Fibroblast of skin of right biceps (primary cell): ENCODE data around the gene COMMD3.

Experiments used
- DNase-seq: peaks from one replicate; pipeline ENCODE4 v3.0.0-alpha.2; 2013

COMMD3 gene

DNA sequence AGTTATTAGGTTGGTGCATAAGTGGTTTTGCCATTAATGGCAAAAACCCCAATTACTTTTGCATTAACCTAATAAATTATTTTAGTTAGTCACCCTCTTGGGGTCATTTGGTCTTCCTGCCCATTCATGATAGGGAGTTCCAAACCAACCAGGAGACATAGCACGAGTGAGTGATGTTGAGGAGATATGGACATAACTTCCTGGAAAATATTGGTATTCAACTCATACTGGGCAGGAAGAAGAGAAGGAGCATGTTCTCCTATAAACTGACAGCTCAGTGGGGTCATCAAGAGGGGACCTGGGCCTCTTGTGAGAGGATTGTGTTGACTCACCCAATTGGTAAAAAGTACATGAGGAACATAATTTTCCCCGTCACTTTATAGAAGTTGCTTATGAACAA is 52.8 kb downstream of the COMMD3 start:
- DNase-seq = no peak

DNA sequence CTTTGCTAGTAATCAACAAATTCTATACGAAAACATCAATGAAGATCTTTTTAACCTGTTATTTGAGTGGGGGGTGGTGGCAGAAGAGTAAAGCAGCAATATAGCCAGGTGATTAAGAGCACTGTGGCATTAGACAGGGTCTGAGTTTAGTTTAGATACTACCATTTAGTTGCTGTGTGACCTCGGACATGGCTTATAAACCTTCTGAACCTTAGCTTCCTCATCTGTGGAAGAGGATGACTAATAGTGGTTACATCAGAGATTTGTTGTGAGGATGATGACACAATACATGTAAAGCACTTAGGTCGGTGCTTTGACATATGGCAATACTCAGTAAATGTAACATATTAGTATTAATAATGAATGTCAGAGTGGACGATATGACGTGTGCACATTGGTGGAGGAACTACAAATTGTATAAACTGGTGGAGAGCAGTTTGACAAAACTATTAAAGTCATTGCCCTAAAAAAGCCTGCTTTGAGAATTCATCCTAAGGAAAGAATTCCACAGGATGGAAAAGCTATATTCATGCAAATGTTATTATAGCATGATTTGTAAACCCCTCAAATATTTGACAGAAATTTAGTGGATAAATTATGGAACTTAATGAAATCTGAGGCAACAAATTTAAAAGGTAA is 53.4 kb downstream of the COMMD3 start:
- peak; percentile 24 for DNase-seq
